GM12878 (cell line): ENCODE measurements around the gene OSBPL2. TPM values are rescaled to one million over a fixed set of nuclear protein-coding genes. Genes with fewer than 3 reads are reported as not detected.

Experiments used
- ATAC-seq: fragments of 200-7000 bp; cut with Tn5 transposase; 3 replicates; pipeline ENCODE4 v1.9.1; 2020; ENCODE audit warnings: mild to moderate bottlenecking, moderate library complexity
- BruUV-seq: library from RNA; stranded (reverse); fragments of 400-500 nt; replicated peaks from 2 replicates; lab custom pipeline; 2021; lab: Mats Ljungman, UMichigan
- CTCF ChIA-PET: fragments of 300-600 bp; sonication (Branson Sonifier 250); formaldehyde crosslinking; extraction: SDS; loops from one replicate; lab custom pipeline; 2021; ENCODE audit warnings: inconsistent platforms; lab: Yijun Ruan, JAX
- POLR2A ChIA-PET: fragments of 350-600 bp; formaldehyde crosslinking; extraction: SDS; loops from one replicate; lab custom pipeline; 2021; ENCODE audit warnings: inconsistent platforms; lab: Charles Lee
- RAD21 ChIA-PET: fragments of 300-600 bp; sonication (Branson Sonifier 250); formaldehyde crosslinking; loops from one replicate; lab custom pipeline; 2023; ENCODE audit warnings: antibody characterized with exemption; ENCODE audit not compliant: unreplicated experiment; lab: Charles Lee
- SMC1A ChIA-PET: fragments of 300-600 bp; sonication (Branson Sonifier 250); formaldehyde crosslinking; loops from one replicate; lab custom pipeline; 2023; ENCODE audit not compliant: unreplicated experiment, uncharacterized antibody; lab: Charles Lee
- DNase-seq: peaks from one replicate; pipeline ENCODE4 v3.0.0-alpha.2; 2011; ENCODE audit warnings: low read depth, low spot score
- FAIRE-seq: peaks from 3 replicates; lab custom pipeline; 2011; peaks lifted over from hg19 to GRCh38; lab: Jason Lieb, UNC
- H2AFZ ChIP-seq: 2 replicates; pipeline ENCODE4 v1.6.0; 2011; ENCODE audit warnings: low read depth, low read length, control low read depth; ENCODE audit not compliant: control insufficient read depth
- H3K27ac ChIP-seq: 2 replicates; pipeline ENCODE4 v1.5.1; 2011; ENCODE audit warnings: control low read depth; ENCODE audit not compliant: control insufficient read depth, insufficient read depth
- H3K27me3 ChIP-seq, 2 experiments: replicated peaks in 1 of 2; 2 replicates each; pipeline versions ENCODE4 v1.6.0 to v1.6.1; 2011; ENCODE audit warnings: low read length in 1 of 2; ENCODE audit not compliant: control insufficient read depth in 2 of 2, insufficient read depth in 2 of 2
- H3K36me3 ChIP-seq, 2 experiments: 2 replicates each; pipeline ENCODE4 v1.5.1; 2011; ENCODE audit warnings: low read length in 1 of 2; ENCODE audit not compliant: control insufficient read depth in 2 of 2, insufficient read depth in 2 of 2
- H3K4me1 ChIP-seq: 2 replicates; pipeline ENCODE4 v1.6.1; 2011; ENCODE audit warnings: mild to moderate bottlenecking, low read length, moderate library complexity, mixed read lengths; ENCODE audit not compliant: control insufficient read depth, insufficient read depth
- H3K4me2 ChIP-seq: 2 replicates; pipeline ENCODE4 v1.6.0; 2011; ENCODE audit warnings: control low read depth; ENCODE audit not compliant: control insufficient read depth, insufficient read depth
- H3K4me3 ChIP-seq: fragments of 200-600 bp; sonication (generic); 2 replicates; pipeline ENCODE4 v1.5.1; 2016
- H3K79me2 ChIP-seq: 2 replicates; pipeline ENCODE4 v1.6.0; 2011; ENCODE audit warnings: low read length; ENCODE audit not compliant: control insufficient read depth, insufficient read depth
- H3K9ac ChIP-seq: 2 replicates; pipeline ENCODE4 v1.8.0; 2011; ENCODE audit warnings: low read length, control low read depth, mixed read lengths; ENCODE audit not compliant: control insufficient read depth, insufficient read depth
- H3K9me3 ChIP-seq: replicated peaks from 3 replicates; pipeline ENCODE4 v1.5.1; 2011; ENCODE audit warnings: mild to moderate bottlenecking, low read length; ENCODE audit not compliant: control insufficient read depth, insufficient read depth
- H4K20me1 ChIP-seq: 2 replicates; pipeline ENCODE4 v1.6.0; 2011; ENCODE audit not compliant: control insufficient read depth, insufficient read depth
- ATF7 ChIP-seq: fragments of 450-650 bp; IDR thresholded peaks from 2 replicates; pipeline ENCODE4 v1.6.1; 2016; ENCODE audit warnings: low read depth, mild to moderate bottlenecking
- CBFB ChIP-seq: IDR thresholded peaks from 2 replicates; pipeline ENCODE4 v1.6.1; 2016; ENCODE audit warnings: antibody characterized with exemption, low read depth
- E2F8 ChIP-seq: fragments of 450-650 bp; IDR thresholded peaks from 2 replicates; pipeline ENCODE4 v1.6.1; 2018; ENCODE audit warnings: mild to moderate bottlenecking, low read depth, moderate library complexity; ENCODE audit not compliant: partially characterized antibody
- EED ChIP-seq: sonication (generic); IDR thresholded peaks from 2 replicates; pipeline ENCODE4 v1.6.1; 2016; ENCODE audit warnings: antibody characterized with exemption, low read depth
- FOXM1 ChIP-seq: IDR thresholded peaks from 2 replicates; pipeline ENCODE4 v1.6.1; 2012; ENCODE audit warnings: low read depth, mild to moderate bottlenecking, inconsistent platforms, low read length, moderate library complexity
- HDAC6 ChIP-seq: fragments of 200-600 bp; sonication (generic); IDR thresholded peaks from one replicate; pipeline ENCODE4 v1.8.0; 2017; ENCODE audit warnings: antibody characterized with exemption; ENCODE audit not compliant: unreplicated experiment
- MEF2A ChIP-seq: IDR thresholded peaks from 2 replicates; pipeline ENCODE4 v1.6.1; 2011; ENCODE audit warnings: low read depth, mild to moderate bottlenecking, low read length, moderate library complexity; ENCODE audit not compliant: insufficient read depth
- PAX8 ChIP-seq: fragments of 450-650 bp; IDR thresholded peaks from 2 replicates; pipeline ENCODE4 v1.6.1; 2017; ENCODE audit warnings: mild to moderate bottlenecking, moderate library complexity
- POLR2AphosphoS5 ChIP-seq: IDR thresholded peaks from 2 replicates; pipeline ENCODE4 v1.6.1; 2011; ENCODE audit warnings: mild to moderate bottlenecking, low read length, inconsistent platforms
- RBBP5 ChIP-seq: fragments of 200-600 bp; sonication (generic); conservative IDR thresholded peaks from 2 replicates; pipeline ENCODE4 v1.6.1; 2016
- RUNX3 ChIP-seq: IDR thresholded peaks from 2 replicates; pipeline ENCODE4 v1.6.1; 2012; ENCODE audit warnings: low read length, inconsistent platforms
- TARDBP ChIP-seq: IDR thresholded peaks from 2 replicates; pipeline ENCODE4 v1.6.1; 2016; ENCODE audit warnings: borderline replicate concordance
- USF1 ChIP-seq: IDR thresholded peaks from 2 replicates; pipeline ENCODE4 v1.6.1; 2011; ENCODE audit warnings: borderline replicate concordance, low read depth, mild to moderate bottlenecking, moderate library complexity, mixed read lengths, low read length; ENCODE audit not compliant: insufficient read depth; ENCODE audit errors: extremely low read length
- ZBED1 ChIP-seq: IDR thresholded peaks from 2 replicates; pipeline ENCODE4 v1.6.1; 2016; ENCODE audit warnings: borderline replicate concordance
- WGBS: methylation state at CpG from one replicate; pipeline ENCODE4 v1.1.6; 2016; ENCODE audit warnings: low lambda C conversion rate; ENCODE audit not compliant: insufficient replicate concordance, insufficient coverage; ENCODE audit errors: missing lambda C conversion rate; 5-methylcytosine and 5-hydroxymethylcytosine counted together
- in situ Hi-C: fragments of 300-500 bp; cut with MboI; formaldehyde crosslinking; loops from 9 replicates; pipeline ENCODE4 v1.14.3; 2018; ENCODE audit warnings: mixed read lengths
- intact Hi-C: fragments of 100-400 bp; cut with micrococcal nuclease; formaldehyde crosslinking; loops from one replicate; pipeline ENCODE4 v1.14.2; 2022; ENCODE audit not compliant: unreplicated experiment
- polyA plus RNA-seq, 11 experiments: library from polyadenylated mRNA; depleted of rRNA in 4 of 11; unstranded in 6 of 11; stranded (reverse) in 5 of 11; fragments of >200 nt; fragmentation: Nextera tagmentation in 4 of 11; fragmentation: Illumina TruSeq in 1 of 11; extraction: Ambion mirVana in 4 of 11; extraction: Trizol in 1 of 11; gene quantifications; 1 replicate in 1 of 11; 2 replicates in 10 of 11; pipeline versions ENCODE4 v1.2.1 to v1.2.3, GENCODE V29; 2011 to 2016; ENCODE audit warnings: inconsistent platforms in 2 of 11, missing spikeins in 2 of 11, low read depth in 1 of 11
- total RNA-seq, 4 experiments: library from RNA; depleted of rRNA in 3 of 4; stranded (reverse); fragments of >200 nt in 3 of 4; fragmentation: Illumina TruSeq in 1 of 4; extraction: Trizol in 1 of 4; gene quantifications; 2 replicates each; pipeline versions ENCODE4 v1.2.1 to v1.2.3, GENCODE V29; 2013 to 2021

Gene OSBPL2
- total and polyA plus RNA-seq, 10 of the 15 experiments (the other 5 are each of a cell fraction or from before 2014, with no cell fraction given) = 2.8 to 22.3 (median 14.7) TPM

- intact Hi-C loops (no loop called here), in situ Hi-C loops (no loop called here)
- H3K36me3 ChIP-seq = peaks cover 16 to 21% of the 10 kb centered on the region in 2 experiments; a peak in 3 of 4 replicates
- ChIA-PET CTCF (no interaction called here), RAD21 (no interaction called here), POLR2A (no interaction called here), SMC1A (no interaction called here)
- whole genome bisulfite sequencing = 88% methylated on average over 10 of the region's 10 CpGs
- BruUV-seq = no TSS peak
- no peak for DNase-seq
- no peaks in the 10 kb centered on the region for H3K4me1 ChIP-seq
- H3K4me3 ChIP-seq = no peak overlapping the region
- no peak for TF ChIP-seq CBFB
- no peak for TF ChIP-seq PAX8
- no peak for TF ChIP-seq ATF7
- TF ChIP-seq E2F8 = no peak
- TF ChIP-seq TARDBP = no peak
- no peak for TF ChIP-seq MEF2A
- no peak for TF ChIP-seq FOXM1
- no peak for TF ChIP-seq POLR2AphosphoS5
- no peak for TF ChIP-seq ZBED1
- TF ChIP-seq RUNX3 = no peak
- TF ChIP-seq HDAC6 = no peak
- TF ChIP-seq RBBP5 = no peak
- no peak for TF ChIP-seq USF1
- TF ChIP-seq EED = no peak
- H4K20me1 ChIP-seq = no peaks in the 10 kb centered on the region
- no peak overlapping the region for H3K9ac ChIP-seq
- no peaks in the 10 kb centered on the region; the same call in 2 of the 3 replicates for H3K9me3 ChIP-seq
- H2AFZ ChIP-seq = no peak overlapping the region
- no peak overlapping the region for H3K4me2 ChIP-seq
- H3K79me2 ChIP-seq = no peaks in the 10 kb centered on the region
- no peak for ATAC-seq
- H3K27ac ChIP-seq = no peak overlapping the region
- no peak for FAIRE-seq
- no peaks in the 10 kb centered on the region for H3K27me3 ChIP-seq
Observed at GRCh38 chr20:62262064-62262463, 23.7 kb downstream of the OSBPL2 start.
